ENCODE data around the gene PRKAG2. TPM values are rescaled to one million over a fixed set of nuclear protein-coding genes. Genes with fewer than 3 reads are reported as not detected.

The PRKAG2 gene
- total RNA-seq, 1 experiment from 2014 or later = 73.9 TPM

GRCh38 chr7:151895631-151896031 is 18.7 kb upstream of the PRKAG2 start:
- Mint-ChIP-seq H3K27ac (ENCODE audit: low read depth, unreplicated experiment) (peak overlapping the region; percentile 92), H3K27me3 (ENCODE audit: insufficient read depth, unreplicated experiment) (peaks cover 34% of the 10 kb centered on the region), H3K4me1 (ENCODE audit: insufficient read depth, unreplicated experiment) (peaks cover 7% of the 10 kb centered on the region), H3K36me3 (ENCODE audit: insufficient read depth, unreplicated experiment) (peaks cover 4% of the 10 kb centered on the region), H3K4me3 (ENCODE audit: unreplicated experiment) (peak overlapping the region; percentile 4), H3K9me3 (ENCODE audit: unreplicated experiment) (no peaks in the 10 kb centered on the region)
- ChIA-PET CTCF (interaction anchor here (1.0 kb wide), 1 partner anchor 113 kb away, joined by 3 read pairs; no protein-coding TSS in a partner anchor), POLR2A (interaction anchor here (0.6 to 1.2 kb wide), 4 partner anchors 12 to 375 kb away, joined by 3 to 5 read pairs (median 3); no protein-coding TSS in a partner anchor)
- DNase-seq (ENCODE audit: unreplicated experiment) = peak; percentile 13
- TF ChIP-seq CTCF (IDR thresholded peaks at IDR 0.05; ENCODE audit: unreplicated experiment) = no peak
- intact Hi-C loops (cut with micrococcal nuclease) = no loop called here
- no TSS peak for BruUV-seq (replicated peaks)

- no peak for TF ChIP-seq CTCF (IDR thresholded peaks at IDR 0.05; ENCODE audit: unreplicated experiment)
- intact Hi-C loops (cut with micrococcal nuclease) = no loop called here
- POLR2A ChIA-PET = interaction anchor here (0.6 to 1.2 kb wide), 4 partner anchors 13 to 376 kb away, joined by 3 to 5 read pairs (median 3); no protein-coding TSS in a partner anchor
- H3K27me3 Mint-ChIP-seq (ENCODE audit: insufficient read depth, unreplicated experiment) = peaks cover 34% of the 10 kb centered on the region
- peaks cover 4% of the 10 kb centered on the region for H3K36me3 Mint-ChIP-seq (ENCODE audit: insufficient read depth, unreplicated experiment)
- peaks cover 7% of the 10 kb centered on the region for H3K4me1 Mint-ChIP-seq (ENCODE audit: insufficient read depth, unreplicated experiment)
- CTCF ChIA-PET = interaction anchor here (1.0 kb wide), 1 partner anchor 113 kb away, joined by 3 read pairs; no protein-coding TSS in a partner anchor
- BruUV-seq (replicated peaks) = no TSS peak
- H3K27ac Mint-ChIP-seq (ENCODE audit: low read depth, unreplicated experiment) = peak overlapping the region; percentile 92
- no peaks in the 10 kb centered on the region for H3K9me3 Mint-ChIP-seq (ENCODE audit: unreplicated experiment)
- peak overlapping the region; percentile 4 for H3K4me3 Mint-ChIP-seq (ENCODE audit: unreplicated experiment)
- peak; percentile 57 for DNase-seq (ENCODE audit: unreplicated experiment)
Measured at GRCh38 chr7:151895008-151895630, 18.2 kb upstream of the PRKAG2 start.

- peak overlapping the region; percentile 92 for H3K27ac Mint-ChIP-seq (ENCODE audit: low read depth, unreplicated experiment)
- intact Hi-C loops (cut with micrococcal nuclease) = no loop called here
- POLR2A ChIA-PET = interaction anchor here (1.0 kb wide), 1 partner anchor 18 kb away, joined by 5 read pairs; the partner anchor contains the start of gene PRKAG2
- BruUV-seq (replicated peaks) = no TSS peak
- DNase-seq (ENCODE audit: unreplicated experiment) = no peak
- TF ChIP-seq CTCF (IDR thresholded peaks at IDR 0.05; ENCODE audit: unreplicated experiment) = no peak
- H3K36me3 Mint-ChIP-seq (ENCODE audit: insufficient read depth, unreplicated experiment) = peaks cover 3% of the 10 kb centered on the region
- H3K9me3 Mint-ChIP-seq (ENCODE audit: unreplicated experiment) = no peaks in the 10 kb centered on the region
- H3K4me3 Mint-ChIP-seq (ENCODE audit: unreplicated experiment) = no peak overlapping the region
- CTCF ChIA-PET = interaction anchor here (0.7 to 1.2 kb wide), 3 partner anchors 17 to 111 kb away, joined by 3 read pairs; partner anchors contain the start of gene PRKAG2
- peaks cover 28% of the 10 kb centered on the region for H3K27me3 Mint-ChIP-seq (ENCODE audit: insufficient read depth, unreplicated experiment)
- H3K4me1 Mint-ChIP-seq (ENCODE audit: insufficient read depth, unreplicated experiment) = peaks cover 7% of the 10 kb centered on the region
Measured at GRCh38 chr7:151894111-151895007, 17.4 kb upstream of the PRKAG2 start.
